Measurements from ENCODE around the gene RELA. TPM values are rescaled to one million over a fixed set of nuclear protein-coding genes. Genes with fewer than 3 reads are reported as not detected.
A peak's percentile ranks its signal among the peaks of the same experiment; 100 is the strongest.

The RELA gene
- polyA plus RNA-seq, 3 donors, result 21.3 to 67.9 (median 30.9) TPM

DNA sequence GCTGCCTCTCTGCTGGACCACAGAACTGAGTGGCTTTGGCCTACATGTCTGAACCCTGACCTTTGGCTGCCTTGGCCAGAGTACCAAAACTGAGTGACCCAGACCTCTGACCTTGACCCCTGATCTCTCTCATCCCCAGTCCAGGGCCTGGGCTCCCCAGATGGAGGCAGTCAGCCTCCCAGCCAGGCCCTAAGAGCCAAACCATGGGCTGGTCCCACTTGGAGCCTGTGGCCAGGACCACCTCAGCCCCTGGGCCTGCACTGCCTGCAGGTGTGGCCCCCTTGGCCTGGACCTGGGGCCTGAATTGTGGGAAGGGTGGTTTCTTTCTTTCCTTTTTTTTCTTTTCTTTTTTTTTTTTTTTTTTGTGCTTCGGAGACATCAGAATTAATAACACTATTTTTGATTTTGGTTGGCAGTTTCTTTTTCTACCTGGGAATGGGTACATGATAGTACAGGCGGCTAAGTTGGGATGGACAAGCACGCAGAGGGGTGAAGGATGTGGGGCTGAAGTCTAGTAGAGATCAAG lies 25.6 kb downstream of the RELA start:
- H3K27ac Mint-ChIP-seq, result peak overlapping the region; percentile 33 to 80 (median 42)
- H3K36me3 Mint-ChIP-seq, result peaks cover 26 to 57% of the 10 kb centered on the region in 2 donors
- no peaks in the 10 kb centered on the region for H3K9me3 Mint-ChIP-seq

DNA sequence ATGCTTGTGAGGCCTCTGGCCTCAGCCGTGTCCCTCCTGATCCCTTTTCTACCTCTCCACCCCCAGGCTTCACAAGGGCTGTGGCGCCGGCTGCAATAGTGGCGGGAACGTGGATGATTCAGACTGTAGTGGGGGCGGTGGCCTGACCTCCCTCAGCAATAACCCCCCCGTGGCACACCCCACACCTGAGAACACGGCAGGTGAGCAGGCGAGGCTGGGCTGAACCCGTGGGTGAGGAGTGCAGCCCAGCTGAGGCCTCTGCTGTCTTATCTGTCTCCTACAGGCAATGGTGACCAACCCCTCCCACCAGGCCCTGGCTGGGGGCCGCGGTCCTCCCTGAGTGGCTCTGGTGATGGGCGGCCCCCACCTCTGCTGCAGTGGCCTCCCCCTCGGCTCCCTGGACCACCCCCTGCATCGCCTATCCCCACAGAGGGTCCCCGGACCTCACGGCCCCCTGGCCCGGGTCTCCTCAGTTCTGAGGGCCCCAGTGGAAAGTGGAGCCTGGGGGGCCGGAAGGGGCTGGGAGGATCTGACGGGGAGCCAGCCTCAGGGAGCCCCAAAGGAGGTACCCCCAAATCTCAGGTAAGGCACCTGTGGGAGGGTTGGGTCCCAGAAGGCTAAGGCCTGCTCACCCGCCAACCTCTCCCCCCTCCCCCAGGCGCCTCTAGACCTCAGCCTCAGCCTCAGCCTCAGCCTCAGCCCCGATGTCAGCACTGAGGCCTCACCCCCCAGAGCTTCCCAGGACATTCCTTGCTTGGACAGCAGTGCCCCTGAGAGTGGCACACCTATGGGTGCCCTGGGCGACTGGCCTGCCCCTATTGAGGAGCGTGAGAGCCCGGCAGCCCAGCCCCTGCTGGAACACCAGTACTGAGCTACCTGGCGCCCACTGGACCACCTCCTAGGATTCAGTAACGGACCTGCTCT lies 26.3 kb downstream of the RELA start:
- H3K36me3 Mint-ChIP-seq, result peaks cover 26 to 58% of the 10 kb centered on the region in 2 donors
- Histone ChIP-seq H3K79me2 (ENCODE audit: insufficient read depth, low read length) (peaks cover 35% of the 10 kb centered on the region), H3K27me3 (ENCODE audit: control insufficient read depth in 2 of 2, insufficient read depth in 2 of 2, low read length in 2 of 2) (no peaks in the 10 kb centered on the region), H3K36me3 (replicated peaks in 1 of 2; ENCODE audit: control insufficient read depth in 1 of 2, insufficient read depth in 2 of 2, low read length in 2 of 2) (peaks cover 38 to 57% of the 10 kb centered on the region in 2 donors), H4K20me1 (ENCODE audit: insufficient read depth, low read length) (peaks cover 47% of the 10 kb centered on the region), H3K9ac (ENCODE audit: insufficient read depth, low read length, poor library complexity, severe bottlenecking) (no peak overlapping the region), H3K9me3 (replicated peaks in 1 of 2; ENCODE audit: control insufficient read depth in 1 of 2, insufficient read depth in 1 of 2, low read length in 2 of 2) (no peaks in the 10 kb centered on the region), H3K27ac (ENCODE audit: low read depth in 1 of 2, low read length in 2 of 2) (no peak overlapping the region), H3K4me3 (replicated peaks in 1 of 3; ENCODE audit: low read depth in 2 of 3, low read length in 3 of 3) (no peak overlapping the region), H3K4me2 (replicated peaks; ENCODE audit: extremely low read depth, low read length, poor library complexity, severe bottlenecking) (no peak overlapping the region), H3K4me1 (ENCODE audit: control insufficient read depth in 1 of 2, insufficient read depth in 2 of 2, low read length in 2 of 2) (peaks cover 31 to 45% of the 10 kb centered on the region in 2 donors), H2AFZ (ENCODE audit: insufficient read depth, low read depth, low read length, poor library complexity, severe bottlenecking) (no peak overlapping the region)
- TF ChIP-seq, protein P1, sequence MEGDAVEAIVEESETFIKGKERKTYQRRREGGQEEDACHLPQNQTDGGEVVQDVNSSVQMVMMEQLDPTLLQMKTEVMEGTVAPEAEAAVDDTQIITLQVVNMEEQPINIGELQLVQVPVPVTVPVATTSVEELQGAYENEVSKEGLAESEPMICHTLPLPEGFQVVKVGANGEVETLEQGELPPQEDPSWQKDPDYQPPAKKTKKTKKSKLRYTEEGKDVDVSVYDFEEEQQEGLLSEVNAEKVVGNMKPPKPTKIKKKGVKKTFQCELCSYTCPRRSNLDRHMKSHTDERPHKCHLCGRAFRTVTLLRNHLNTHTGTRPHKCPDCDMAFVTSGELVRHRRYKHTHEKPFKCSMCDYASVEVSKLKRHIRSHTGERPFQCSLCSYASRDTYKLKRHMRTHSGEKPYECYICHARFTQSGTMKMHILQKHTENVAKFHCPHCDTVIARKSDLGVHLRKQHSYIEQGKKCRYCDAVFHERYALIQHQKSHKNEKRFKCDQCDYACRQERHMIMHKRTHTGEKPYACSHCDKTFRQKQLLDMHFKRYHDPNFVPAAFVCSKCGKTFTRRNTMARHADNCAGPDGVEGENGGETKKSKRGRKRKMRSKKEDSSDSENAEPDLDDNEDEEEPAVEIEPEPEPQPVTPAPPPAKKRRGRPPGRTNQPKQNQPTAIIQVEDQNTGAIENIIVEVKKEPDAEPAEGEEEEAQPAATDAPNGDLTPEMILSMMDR (IDR thresholded peaks at IDR 0.05), result no peak
- no peak overlapping the region for H3K4me3 Mint-ChIP-seq
- intact Hi-C loops (cut with micrococcal nuclease), result loop anchor here in 1 of 2 donors (1.0 kb wide), 1 partner anchor 15 kb away; no protein-coding TSS in a partner anchor
- H3K9me3 Mint-ChIP-seq, result no peaks in the 10 kb centered on the region
- peaks cover 39% of the 10 kb centered on the region for H3K4me1 Mint-ChIP-seq
- no peak for DNase-seq
- 96% methylated on average over 17 of the region's 28 CpGs for WGBS (ENCODE audit: insufficient coverage)
- peak overlapping the region in 2 of 7 donors; percentile 56 to 67 for H3K27ac Mint-ChIP-seq
- peaks cover 0 to 1% (median 0%) of the 10 kb centered on the region in 3 donors for H3K27me3 Mint-ChIP-seq (ENCODE audit: low read depth in 3 of 3)

More for the DNA sequence above, 25.6 kb downstream of the RELA start:
- no peak for DNase-seq
- Histone ChIP-seq H3K9me3 (replicated peaks in 1 of 2; ENCODE audit: control insufficient read depth in 1 of 2, insufficient read depth in 1 of 2, low read length in 2 of 2) (no peaks in the 10 kb centered on the region), H3K4me1 (ENCODE audit: control insufficient read depth in 1 of 2, insufficient read depth in 2 of 2, low read length in 2 of 2) (peaks cover 38 to 52% of the 10 kb centered on the region in 2 donors), H3K36me3 (replicated peaks in 1 of 2; ENCODE audit: control insufficient read depth in 1 of 2, insufficient read depth in 2 of 2, low read length in 2 of 2) (peaks cover 34 to 51% of the 10 kb centered on the region in 2 donors), H2AFZ (ENCODE audit: insufficient read depth, low read depth, low read length, poor library complexity, severe bottlenecking) (no peak overlapping the region), H3K27ac (ENCODE audit: low read depth in 1 of 2, low read length in 2 of 2) (no peak overlapping the region), H3K79me2 (ENCODE audit: insufficient read depth, low read length) (peaks cover 42% of the 10 kb centered on the region), H3K9ac (ENCODE audit: insufficient read depth, low read length, poor library complexity, severe bottlenecking) (no peak overlapping the region), H4K20me1 (ENCODE audit: insufficient read depth, low read length) (peaks cover 54% of the 10 kb centered on the region), H3K4me3 (replicated peaks in 1 of 3; ENCODE audit: low read depth in 2 of 3, low read length in 3 of 3) (peak overlapping the region in 1 of 3 experiments; percentile 99), H3K27me3 (ENCODE audit: control insufficient read depth in 2 of 2, insufficient read depth in 2 of 2, low read length in 2 of 2) (no peaks in the 10 kb centered on the region), H3K4me2 (replicated peaks; ENCODE audit: extremely low read depth, low read length, poor library complexity, severe bottlenecking) (peak overlapping the region; percentile 100)
- TF ChIP-seq, protein P1 (IDR thresholded peaks at IDR 0.05), result no peak
- Mint-ChIP-seq H3K27me3 (ENCODE audit: low read depth in 3 of 3) (peaks cover 0 to 1% (median 0%) of the 10 kb centered on the region in 3 donors), H3K4me3 (peak overlapping the region in 1 of 2 donors; percentile 94), H3K4me1 (peaks cover 46% of the 10 kb centered on the region)
- WGBS (ENCODE audit: insufficient coverage), result 100% methylated on average over 1 of the region's 3 CpGs
- intact Hi-C loops (cut with micrococcal nuclease), result loop anchor here in 1 of 2 donors (1.0 kb wide), 1 partner anchor 14 kb away; no protein-coding TSS in a partner anchor

Data from CD14-positive monocyte (primary cell).